K562 (cell line): Measurements from ENCODE around the gene CCDC97. TPM values are rescaled to one million over a fixed set of nuclear protein-coding genes. Genes with fewer than 3 reads are reported as not detected.
A peak's percentile ranks its signal among the peaks of the same experiment; 100 is the strongest.

ENCODE experiments used
- CHD1 ChIP-seq: fragments of 200-600 bp; sonication (generic); IDR thresholded peaks from one replicate; pipeline ENCODE4 v1.6.1; 2012; ENCODE audit warnings: mild to moderate bottlenecking, moderate library complexity, low read length, inconsistent platforms
- MAZ ChIP-seq, 2 experiments: fragments of 450-650 bp in 1 of 2; sonication (generic) in 1 of 2; formaldehyde crosslinking; IDR thresholded peaks in 1 of 2; conservative IDR thresholded peaks in 1 of 2; 2 replicates each; pipeline versions ENCODE4 v1.4.0 to v1.5.0; 2020; ENCODE audit warnings: mild to moderate bottlenecking in 1 of 2, missing genetic modification reagents in 1 of 2
- RBBP5 ChIP-seq: fragments of 200-600 bp; sonication (generic); IDR thresholded peaks from 2 replicates; pipeline ENCODE4 v1.6.1; 2012; ENCODE audit warnings: borderline replicate concordance, mild to moderate bottlenecking, low read length, control low read depth, inconsistent platforms; ENCODE audit not compliant: insufficient read depth, poor library complexity, severe bottlenecking
- SIN3A ChIP-seq, 2 experiments: fragments of 150-350 bp in 1 of 2; IDR thresholded peaks; 2 replicates each; pipeline ENCODE4 v1.6.1; 2011 to 2016; ENCODE audit warnings: borderline replicate concordance in 2 of 2, low read depth in 2 of 2, low read length in 2 of 2, mild to moderate bottlenecking in 2 of 2, moderate library complexity in 2 of 2; ENCODE audit not compliant: control insufficient read depth in 1 of 2
- TEAD1 ChIP-seq, 2 experiments: fragments of 450-650 bp in 1 of 2; sonication (generic) in 1 of 2; formaldehyde crosslinking; IDR thresholded peaks; 2 replicates each; pipeline versions ENCODE4 v1.4.0 to v1.8.0; 2020 to 2022; ENCODE audit warnings: mild to moderate bottlenecking in 2 of 2, missing genetic modification reagents in 1 of 2
- UBTF ChIP-seq, 2 experiments: IDR thresholded peaks; 2 replicates each; pipeline ENCODE4 v1.6.1; 2012; ENCODE audit warnings: improper control_type of control experiment in 2 of 2, low read depth in 2 of 2, low read length in 2 of 2, borderline replicate concordance in 1 of 2
- ZFX ChIP-seq: sonication (generic); formaldehyde crosslinking; IDR thresholded peaks from 2 replicates; pipeline ENCODE4 v1.8.0; 2022; ENCODE audit warnings: mild to moderate bottlenecking, missing genetic modification reagents, moderate library complexity
- polyA plus RNA-seq, 8 experiments: library from polyadenylated mRNA; depleted of rRNA in 4 of 8; stranded (reverse) in 5 of 8; unstranded in 3 of 8; fragments of >200 nt; fragmentation: Nextera tagmentation in 2 of 8; fragmentation: Illumina TruSeq in 1 of 8; extraction: Ambion mirVana in 2 of 8; extraction: Trizol in 1 of 8; gene quantifications; 2 replicates each; pipeline versions ENCODE4 v1.2.1 to v1.2.3, GENCODE V29; 2011 to 2014; ENCODE audit warnings: inconsistent platforms in 1 of 8, missing spikeins in 1 of 8
- total RNA-seq, 7 experiments: library from RNA; depleted of rRNA in 6 of 7; stranded (reverse); fragments of >200 nt in 6 of 7; fragmentation: Illumina TruSeq in 2 of 7; extraction: Trizol in 2 of 7; gene quantifications; 2 replicates each; pipeline versions ENCODE4 v1.2.1 to v1.2.3, GENCODE V29; 2011 to 2021; ENCODE audit warnings: low replicate concordance in 1 of 7

The CCDC97 gene
- total and polyA plus RNA-seq, 9 of the 15 experiments (the other 6 are each of a cell fraction or from before 2014, with no cell fraction given), result 0.60 to 16.5 (median 7.0) TPM

- TF ChIP-seq UBTF (IDR thresholded peaks at IDR 0.05; ENCODE audit: borderline replicate concordance in 1 of 2, low read depth in 2 of 2, low read length in 2 of 2) (no peak), ZFX (CRISPR knock-in tag) (0 out of 2 replicates have a peak, but pooled peaks have one; percentile 14), MAZ (CRISPR knock-in tag; conservative IDR thresholded peaks at IDR 0.05 in 1 of 2, IDR thresholded peaks at IDR 0.05 in 1 of 2) (0 out of 4 replicates have a peak, but pooled peaks of 1 of the 2 experiments have one; percentile 17), TEAD1 (CRISPR knock-in tag; IDR thresholded peaks at IDR 0.05) (peak in 1 of 2 experiments; percentile 46; a peak in 1 of 4 replicates), SIN3A (IDR thresholded peaks at IDR 0.05; ENCODE audit: borderline replicate concordance in 2 of 2, control insufficient read depth in 1 of 2, low read depth in 2 of 2, low read length in 2 of 2) (0 out of 4 replicates have a peak, but pooled peaks of 1 of the 2 experiments have one; percentile 31), CHD1 (no peak), RBBP5 (peak; percentile 9)
These were observed 44.4 kb upstream of the CCDC97 start (continued) for GRCh38 chr19:41265395-41266153.
